ENCODE measurements around the gene MYH1.
"Not testable (repeated sequence)": the region's sequence is repeated elsewhere in the genome, so short reads cannot be mapped to it uniquely, and the experiment has no call there.

Gene MYH1

GRCh38 chr17:10518271-10519037 is at the start of gene MYH1:
TSS of gene MYH1 (minus strand) at chr17:10518542. CDS start at chr17:10516642, 1,900 bp downstream.
- no peak for DNase-seq

- DNase-seq: no peak
These were observed 45.8 kb upstream of the MYH1 start for GRCh38 chr17:10563991-10564660.

DNA sequence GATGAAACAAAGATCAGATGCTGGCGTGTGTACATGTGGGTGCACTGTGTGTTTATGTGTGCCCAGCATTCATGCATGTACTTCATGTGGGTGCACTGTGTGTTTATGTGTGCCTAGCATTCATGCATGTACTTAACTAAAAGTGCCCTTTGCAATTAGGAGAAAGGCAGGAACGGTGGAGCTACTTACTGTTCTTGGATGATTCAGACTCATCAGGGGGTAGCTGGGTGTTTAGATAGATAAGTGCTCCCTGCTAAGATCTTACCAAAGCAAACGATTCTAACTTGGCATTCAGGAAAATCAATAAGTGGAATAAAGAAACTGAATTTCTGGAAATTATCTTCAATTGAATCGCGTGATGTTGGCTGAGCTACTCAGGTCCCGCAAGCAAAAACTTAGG is 39.7 kb upstream of the MYH1 start:
- no peak for DNase-seq

DNA sequence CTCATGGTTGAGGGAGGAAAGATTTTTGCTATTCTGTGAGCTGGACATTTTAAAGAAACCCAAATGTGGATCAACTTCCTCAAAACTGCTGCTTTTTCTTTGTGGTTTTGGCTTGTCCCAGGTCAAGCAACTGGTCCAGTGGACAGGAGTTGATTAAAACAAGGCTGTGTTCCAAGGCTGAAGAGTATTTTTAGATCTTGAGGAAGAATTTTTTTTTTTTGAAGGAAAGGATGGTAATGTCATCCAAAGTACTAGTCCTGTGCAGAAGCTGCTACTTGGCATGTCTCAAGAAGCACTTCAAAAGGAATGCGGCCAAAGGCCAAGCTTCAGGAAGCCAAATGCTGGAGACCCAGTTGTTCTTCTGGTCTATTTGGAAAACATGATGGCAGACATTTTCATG is 39.1 kb upstream of the MYH1 start:
- DNase-seq: no peak

DNA sequence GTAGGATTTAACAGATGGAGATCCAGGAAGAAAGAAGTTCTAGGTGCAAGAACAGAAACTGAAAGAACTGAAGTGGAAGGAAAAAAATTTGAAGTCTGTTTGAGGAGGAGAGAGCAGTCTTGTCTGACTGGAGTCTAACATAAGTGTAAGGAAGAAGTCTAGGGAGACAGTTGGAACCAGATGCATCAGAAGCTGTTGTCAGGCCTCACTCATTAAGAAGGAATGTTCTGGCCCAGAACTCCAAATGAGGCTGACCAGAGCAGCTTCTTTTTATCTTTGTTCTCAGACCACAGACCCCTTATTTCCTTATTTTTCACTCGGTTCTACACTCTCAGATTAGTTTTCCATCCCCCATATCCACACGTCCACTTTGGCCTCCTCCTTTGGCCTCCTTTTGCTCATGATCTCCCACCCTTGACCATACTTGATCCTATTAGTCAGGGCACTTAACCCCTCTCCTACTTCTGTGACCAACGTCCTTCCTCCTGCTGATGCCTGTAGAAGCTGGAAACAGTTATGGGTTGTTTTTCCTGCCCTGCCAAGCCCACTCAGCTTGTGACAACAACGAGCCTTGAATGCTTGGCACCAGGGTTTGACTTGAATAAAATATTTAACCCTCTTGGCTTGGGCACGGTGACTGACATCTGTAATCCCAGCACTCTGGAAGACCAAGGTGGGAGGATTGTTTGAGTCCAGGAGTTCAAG is 38.1 kb upstream of the MYH1 start:
- no peak for DNase-seq

GRCh38 chr17:10550014-10550413 is 31.7 kb upstream of the MYH1 start:
- no peak for DNase-seq

GRCh38 chr17:10549096-10549842 is 30.9 kb upstream of the MYH1 start, which contains the start of gene MYH2:
TSS of gene MYH2 (minus strand) at chr17:10549658. CDS start at chr17:10547920, 1,738 bp downstream.
- no peak for DNase-seq

DNA sequence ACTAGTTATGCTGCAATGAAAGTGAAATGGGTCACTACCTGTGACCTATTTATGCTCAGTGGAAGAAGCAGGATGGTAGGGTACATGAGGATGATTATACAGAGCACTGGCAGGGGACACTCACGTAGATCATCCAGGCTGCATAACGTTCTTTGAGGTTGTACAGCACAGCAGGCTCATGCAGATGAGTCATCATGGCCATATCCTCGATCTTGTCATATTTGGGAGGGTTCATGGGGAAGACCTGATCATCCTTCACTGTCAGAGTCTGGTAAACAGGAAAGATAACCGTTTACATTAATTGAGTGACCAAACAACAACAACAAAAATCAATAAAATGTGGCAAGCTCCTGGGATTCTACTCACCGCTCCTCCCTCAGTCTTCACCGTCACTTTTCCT is 29.0 kb upstream of the MYH1 start:
- DNase-seq: no peak

GRCh38 chr17:10543486-10543885 is 25.1 kb upstream of the MYH1 start:
- DNase-seq: not testable (repeated sequence)

GRCh38 chr17:10541179-10541578 is 22.8 kb upstream of the MYH1 start:
- not testable (repeated sequence) for DNase-seq

GRCh38 chr17:10532026-10532425 is 13.7 kb upstream of the MYH1 start:
- no peak for DNase-seq

DNA sequence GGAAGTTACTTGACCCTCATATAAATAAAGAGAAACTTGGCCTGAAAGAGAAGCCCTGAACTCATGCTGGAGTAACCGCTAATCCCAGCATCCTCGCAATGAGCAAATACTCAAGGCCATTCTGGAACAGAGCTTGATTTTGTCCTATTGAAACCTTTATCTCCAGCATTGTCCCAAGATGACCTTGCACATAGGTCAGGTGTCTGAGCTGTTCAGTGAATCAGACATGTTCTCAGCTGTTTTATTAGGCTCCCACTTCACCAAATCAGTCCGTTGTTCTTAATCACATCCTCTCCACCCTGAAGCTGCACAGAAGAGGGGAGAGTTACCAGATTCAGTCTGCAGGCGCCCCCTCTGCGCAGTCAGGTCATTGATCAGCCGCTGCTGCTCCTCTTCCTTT is 9.1 kb upstream of the MYH1 start:
- DNase-seq: no peak

DNA sequence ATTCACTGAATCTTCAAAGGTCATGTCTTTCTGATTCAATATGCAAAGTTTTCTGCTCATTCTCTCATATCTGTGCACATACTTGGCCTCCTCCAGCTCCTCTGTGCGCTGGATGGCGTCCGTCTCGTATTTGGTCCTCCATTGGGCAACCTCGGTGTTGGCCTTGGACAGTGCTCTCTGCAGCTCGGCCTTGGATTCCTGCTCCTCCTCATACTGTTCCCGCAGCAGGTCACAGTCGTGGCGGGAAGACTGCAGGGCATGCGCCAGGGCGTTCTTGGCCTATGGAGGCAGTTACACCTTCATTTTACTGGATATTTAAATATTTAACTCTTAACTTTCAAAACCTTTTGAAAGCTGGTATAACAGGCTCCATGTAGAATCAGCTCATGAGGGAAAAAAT is 8.2 kb upstream of the MYH1 start:
- DNase-seq: no peak

- DNase-seq: no peak
These were observed 4.7 kb upstream of the MYH1 start for GRCh38 chr17:10523064-10523463.

- no peak for DNase-seq
These were observed 3.6 kb upstream of the MYH1 start for GRCh38 chr17:10521949-10522348.

DNA sequence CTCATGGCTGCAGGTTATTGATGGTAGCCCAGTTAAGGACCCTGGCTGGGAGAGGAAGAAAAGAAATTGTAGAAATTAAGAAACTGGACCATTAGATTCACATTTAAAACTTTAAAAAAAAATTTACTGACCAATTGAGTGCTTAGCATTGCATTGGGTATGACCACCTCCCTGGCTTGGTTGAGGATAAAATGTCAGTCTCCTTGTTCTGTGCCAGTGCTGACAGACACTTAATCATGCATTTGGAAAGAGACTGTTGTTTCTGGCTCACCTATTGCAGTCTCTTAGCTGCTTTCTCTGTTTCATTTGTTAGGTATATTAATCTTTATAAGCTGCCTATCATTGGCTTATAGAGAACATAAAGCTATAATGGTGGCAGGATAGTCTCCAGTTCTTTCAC is 1.7 kb downstream of the MYH1 start:
- DNase-seq: no peak

GRCh38 chr17:10516065-10516464 is 2.3 kb downstream of the MYH1 start:
- DNase-seq: no peak

DNA sequence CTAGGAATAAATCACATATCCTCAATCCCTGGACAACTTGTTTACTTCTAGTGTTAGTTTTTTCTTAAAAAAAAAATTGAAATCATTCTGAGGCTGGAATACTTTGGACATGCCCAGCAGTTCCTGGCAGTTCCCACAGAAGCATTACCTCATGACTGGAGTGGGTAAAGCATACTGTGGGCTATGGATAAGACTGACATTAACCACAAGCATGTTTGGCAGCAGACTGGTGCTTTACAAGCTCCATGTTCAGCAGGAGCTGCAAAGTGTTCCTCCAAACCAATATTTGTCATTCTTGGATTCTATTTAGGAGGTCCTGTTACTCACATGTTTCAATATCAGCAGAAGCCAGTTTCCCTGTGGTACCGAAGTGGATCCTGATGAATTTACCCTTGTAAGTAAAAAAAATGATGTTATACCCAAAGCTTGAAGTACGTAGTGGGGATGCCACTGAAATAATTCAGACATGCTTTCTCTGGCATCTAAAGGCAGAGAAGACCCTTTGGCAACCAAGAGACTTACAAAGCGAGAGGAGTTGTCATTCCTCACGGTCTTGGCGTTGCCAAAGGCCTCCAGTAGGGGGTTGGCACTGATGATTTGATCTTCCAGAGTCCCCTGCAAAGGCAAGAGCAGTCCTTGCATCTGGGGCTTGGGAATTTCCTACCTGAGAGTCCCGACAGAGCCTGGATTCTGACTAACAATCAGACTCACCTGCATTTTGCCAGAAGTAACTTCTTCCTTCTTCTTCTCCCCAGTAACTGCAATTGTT is 4.9 kb downstream of the MYH1 start:
- DNase-seq: no peak

DNA sequence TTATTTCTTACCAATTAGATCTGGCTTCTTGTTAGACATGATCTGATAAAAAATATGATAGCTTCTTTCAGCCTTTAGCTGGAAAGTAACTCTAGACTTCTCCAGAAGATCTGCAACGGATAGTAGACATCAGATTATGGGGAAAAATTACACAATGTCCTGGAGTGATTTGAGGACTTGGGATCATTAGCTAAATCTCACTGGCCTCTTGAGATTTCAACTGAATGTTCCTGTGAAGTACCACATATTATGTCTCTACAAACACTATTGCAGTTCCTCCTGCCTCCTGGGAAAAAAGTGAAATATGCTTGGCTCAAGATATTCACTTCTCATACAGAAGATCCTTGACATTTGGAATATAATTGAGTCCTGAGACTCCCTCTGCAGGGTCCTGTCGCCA is 5.5 kb downstream of the MYH1 start:
- DNase-seq: no peak

DNA sequence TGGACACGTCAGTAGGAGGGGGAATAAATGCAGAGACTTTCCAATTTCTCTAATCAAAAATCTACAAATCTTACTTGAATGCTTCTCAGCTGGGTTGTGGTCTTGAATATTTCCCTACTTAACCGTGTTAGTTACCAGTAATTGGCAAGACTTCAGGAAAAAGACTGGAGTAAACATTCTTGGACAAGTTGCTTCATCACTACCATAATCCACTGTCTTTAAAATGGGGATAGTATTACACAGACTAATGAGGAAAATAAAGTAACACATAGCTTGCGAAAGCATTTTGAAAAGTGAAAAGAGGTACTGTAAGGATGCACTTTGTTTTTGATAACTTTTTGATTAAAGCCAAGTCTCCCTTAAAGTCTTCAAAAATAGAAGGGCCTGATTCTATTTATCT is 18.4 kb downstream of the MYH1 start:
- no peak for DNase-seq

DNA sequence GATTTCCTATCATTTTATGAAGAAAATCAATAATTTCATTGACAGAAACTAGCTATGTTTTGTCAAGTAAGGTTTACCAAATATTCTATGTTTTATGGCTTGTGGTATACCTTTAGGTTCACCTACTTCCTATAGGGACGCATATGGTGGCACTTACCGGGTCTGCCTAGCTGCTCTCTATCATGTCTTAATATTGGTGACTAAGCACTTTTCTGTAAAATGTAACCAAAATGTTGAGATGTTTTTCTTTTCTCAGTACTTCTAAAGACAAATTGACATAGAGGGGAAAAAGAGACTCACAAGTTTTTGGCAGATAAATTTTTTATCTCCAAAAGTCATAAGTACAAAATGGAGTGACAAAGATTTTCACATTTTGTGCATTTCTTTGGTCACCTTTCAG is 26.3 kb downstream of the MYH1 start:
- DNase-seq: no peak

GRCh38 chr17:10482252-10482651 is 36.1 kb downstream of the MYH1 start:
- DNase-seq: no peak
